ENCODE data around the gene USP15.

Gene USP15

DNA sequence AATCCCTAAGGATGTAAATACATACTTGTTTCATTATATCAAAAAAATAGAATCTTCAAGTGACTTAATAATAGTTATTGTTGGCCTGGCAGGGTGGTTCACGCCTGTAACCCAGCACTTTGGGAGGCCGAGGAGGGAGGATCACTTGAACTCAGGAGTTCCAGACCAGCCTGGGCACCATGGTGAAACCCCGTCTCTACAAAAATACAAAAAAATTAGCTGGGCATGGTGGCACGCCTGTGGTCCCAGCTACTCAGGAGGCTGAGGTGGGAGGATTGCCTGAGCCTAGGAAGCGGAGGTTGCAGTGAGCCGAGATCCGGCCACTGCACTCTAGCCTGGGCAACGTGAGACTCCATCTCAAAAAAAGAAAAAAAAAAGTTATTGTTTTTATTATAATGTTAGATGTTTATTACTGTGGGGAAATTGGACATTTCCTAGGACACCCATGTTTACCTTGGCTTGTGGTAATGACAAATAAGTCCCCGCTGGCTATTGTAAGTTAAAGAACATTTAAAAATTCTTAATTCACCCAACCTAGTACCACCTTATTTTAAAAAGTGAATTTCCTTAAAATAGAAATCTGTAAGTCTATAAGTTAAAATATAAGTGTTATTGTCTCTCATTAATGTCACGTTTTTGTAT, 1.8 kb downstream of the USP15 start:
- TF ChIP-seq EZH2phosphoT487 (conservative IDR thresholded peaks at IDR 0.05; ENCODE audit: low read length) = no peak
- TF ChIP-seq, protein P1, sequence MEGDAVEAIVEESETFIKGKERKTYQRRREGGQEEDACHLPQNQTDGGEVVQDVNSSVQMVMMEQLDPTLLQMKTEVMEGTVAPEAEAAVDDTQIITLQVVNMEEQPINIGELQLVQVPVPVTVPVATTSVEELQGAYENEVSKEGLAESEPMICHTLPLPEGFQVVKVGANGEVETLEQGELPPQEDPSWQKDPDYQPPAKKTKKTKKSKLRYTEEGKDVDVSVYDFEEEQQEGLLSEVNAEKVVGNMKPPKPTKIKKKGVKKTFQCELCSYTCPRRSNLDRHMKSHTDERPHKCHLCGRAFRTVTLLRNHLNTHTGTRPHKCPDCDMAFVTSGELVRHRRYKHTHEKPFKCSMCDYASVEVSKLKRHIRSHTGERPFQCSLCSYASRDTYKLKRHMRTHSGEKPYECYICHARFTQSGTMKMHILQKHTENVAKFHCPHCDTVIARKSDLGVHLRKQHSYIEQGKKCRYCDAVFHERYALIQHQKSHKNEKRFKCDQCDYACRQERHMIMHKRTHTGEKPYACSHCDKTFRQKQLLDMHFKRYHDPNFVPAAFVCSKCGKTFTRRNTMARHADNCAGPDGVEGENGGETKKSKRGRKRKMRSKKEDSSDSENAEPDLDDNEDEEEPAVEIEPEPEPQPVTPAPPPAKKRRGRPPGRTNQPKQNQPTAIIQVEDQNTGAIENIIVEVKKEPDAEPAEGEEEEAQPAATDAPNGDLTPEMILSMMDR (IDR thresholded peaks at IDR 0.05; ENCODE audit: insufficient read depth, low read length, poor library complexity, severe bottlenecking) = no peak
- H3K9ac ChIP-seq (ENCODE audit: low read length) = peak overlapping the region; percentile 91
- H4K20me1 ChIP-seq (ENCODE audit: low read depth, low read length) = peaks cover 45% of the 10 kb centered on the region; the same call in 1 of the 2 replicates
- H3K4me2 ChIP-seq (ENCODE audit: low read depth, low read length, poor library complexity, severe bottlenecking) = peak overlapping the region; percentile 97
- H3K9me3 ChIP-seq (ENCODE audit: insufficient read depth, low read length) = no peaks in the 10 kb centered on the region
- no peak overlapping the region for H2AFZ ChIP-seq (ENCODE audit: low read depth, low read length, severe bottlenecking)
- peaks cover 13% of the 10 kb centered on the region; the same call in 1 of the 2 replicates for H3F3A ChIP-seq (ENCODE audit: insufficient read depth)
- no peaks in the 10 kb centered on the region for H3K9me2 ChIP-seq (replicated peaks; ENCODE audit: insufficient read depth, low read length)
- peaks cover 67% of the 10 kb centered on the region for H3K79me2 ChIP-seq (ENCODE audit: insufficient read depth, low read length)
- no peaks in the 10 kb centered on the region for H3K27me3 ChIP-seq (ENCODE audit: low read length)
- H3K36me3 ChIP-seq (ENCODE audit: low read length) = no peaks in the 10 kb centered on the region
- peak overlapping the region; percentile 80 for H3K4me3 ChIP-seq (ENCODE audit: insufficient read depth, low read length, poor library complexity, severe bottlenecking)
- no peak overlapping the region for H3K27ac ChIP-seq (ENCODE audit: low read depth, low read length)

DNA sequence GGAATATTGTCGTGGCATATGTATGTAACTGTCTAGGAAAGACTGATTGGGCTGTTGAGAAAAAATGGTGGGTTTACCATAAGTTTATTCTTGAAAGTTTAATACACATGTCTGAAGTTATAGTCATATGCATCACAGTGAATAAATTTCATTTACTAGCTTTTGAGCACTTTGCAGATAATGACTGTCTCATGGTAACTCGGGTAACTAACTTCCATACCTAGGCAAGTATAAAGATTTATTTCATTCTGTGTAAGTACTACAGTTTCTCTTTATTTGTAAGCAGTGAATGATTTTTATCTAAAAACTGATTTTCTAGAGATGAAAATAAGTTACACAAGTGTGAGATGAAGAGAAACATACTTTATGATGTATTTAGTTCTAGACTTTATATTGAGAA, 3.0 kb downstream of the USP15 start:
- Histone ChIP-seq H3K27ac (ENCODE audit: low read depth, low read length) (no peak overlapping the region), H3K4me3 (ENCODE audit: insufficient read depth, low read length, poor library complexity, severe bottlenecking) (no peak overlapping the region), H3K4me2 (ENCODE audit: low read depth, low read length, poor library complexity, severe bottlenecking) (peak overlapping the region; percentile 97), H3K27me3 (ENCODE audit: low read length) (no peaks in the 10 kb centered on the region), H3K36me3 (ENCODE audit: low read length) (no peaks in the 10 kb centered on the region), H3K9ac (ENCODE audit: low read length) (no peak overlapping the region), H3F3A (ENCODE audit: insufficient read depth) (peaks cover 22% of the 10 kb centered on the region; the same call in 1 of the 2 replicates), H2AFZ (ENCODE audit: low read depth, low read length, severe bottlenecking) (no peak overlapping the region), H4K20me1 (ENCODE audit: low read depth, low read length) (peaks cover 52% of the 10 kb centered on the region; the same call in 1 of the 2 replicates), H3K79me2 (ENCODE audit: insufficient read depth, low read length) (peaks cover 80% of the 10 kb centered on the region), H3K9me3 (ENCODE audit: insufficient read depth, low read length) (no peaks in the 10 kb centered on the region), H3K9me2 (replicated peaks; ENCODE audit: insufficient read depth, low read length) (no peaks in the 10 kb centered on the region)
- TF ChIP-seq EZH2phosphoT487 (conservative IDR thresholded peaks at IDR 0.05; ENCODE audit: low read length) = no peak
- TF ChIP-seq, protein P1 (IDR thresholded peaks at IDR 0.05; ENCODE audit: insufficient read depth, low read length, poor library complexity, severe bottlenecking) = no peak

DNA sequence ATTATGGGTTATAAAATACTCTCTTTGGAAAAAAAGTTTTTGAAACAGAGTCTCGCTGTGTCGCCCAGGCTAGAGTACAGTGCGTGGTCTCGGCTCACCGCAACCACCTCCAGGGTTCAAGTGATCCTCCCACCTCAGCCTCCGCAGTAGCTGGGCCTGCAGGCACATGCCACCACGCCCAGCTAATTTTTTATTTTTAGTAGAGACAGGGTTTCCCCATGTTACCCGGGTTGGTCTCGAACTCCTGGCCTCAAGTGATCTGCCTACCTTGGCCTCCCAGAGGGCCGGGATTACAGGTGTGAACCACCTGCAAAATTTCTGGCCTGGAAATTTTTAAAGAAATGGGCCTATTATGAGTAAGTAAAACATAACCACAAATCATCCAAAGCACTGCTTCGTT, 3.8 kb downstream of the USP15 start:
- Histone ChIP-seq H3F3A (ENCODE audit: insufficient read depth) (peaks cover 22% of the 10 kb centered on the region; the same call in 1 of the 2 replicates), H4K20me1 (ENCODE audit: low read depth, low read length) (peaks cover 59% of the 10 kb centered on the region), H3K27ac (ENCODE audit: low read depth, low read length) (0 out of 2 replicates have a peak overlapping the region, but pooled peaks have one; percentile 2), H3K9ac (ENCODE audit: low read length) (no peak overlapping the region), H3K4me2 (ENCODE audit: low read depth, low read length, poor library complexity, severe bottlenecking) (peak overlapping the region; percentile 97), H3K27me3 (ENCODE audit: low read length) (no peaks in the 10 kb centered on the region), H3K9me2 (replicated peaks; ENCODE audit: insufficient read depth, low read length) (no peaks in the 10 kb centered on the region), H3K4me3 (ENCODE audit: insufficient read depth, low read length, poor library complexity, severe bottlenecking) (no peak overlapping the region), H2AFZ (ENCODE audit: low read depth, low read length, severe bottlenecking) (no peak overlapping the region), H3K9me3 (ENCODE audit: insufficient read depth, low read length) (no peaks in the 10 kb centered on the region), H3K36me3 (ENCODE audit: low read length) (no peaks in the 10 kb centered on the region), H3K79me2 (ENCODE audit: insufficient read depth, low read length) (peaks cover 87% of the 10 kb centered on the region)
- no peak for TF ChIP-seq EZH2phosphoT487 (conservative IDR thresholded peaks at IDR 0.05; ENCODE audit: low read length)
- TF ChIP-seq, protein P1 (IDR thresholded peaks at IDR 0.05; ENCODE audit: insufficient read depth, low read length, poor library complexity, severe bottlenecking) = no peak
